Stimulated activated CD4-positive, alpha-beta T cell treated with anti-CD3 and anti-CD28 coated beads, Interleukin-12 subunit alpha, Interleukin-12 subunit beta, amount 100 ng/mL, for 24 hours (primary cell): ENCODE results near the gene KIFAP3.
"Not testable (repeated sequence)": the region's sequence is repeated elsewhere in the genome, so short reads cannot be mapped to it uniquely, and the experiment has no call there.

Source experiments
- DNase-seq, 2 experiments: peaks; one replicate each; pipeline ENCODE4 v3.0.0-alpha.2; 2020; ENCODE audit warnings: low read depth in 2 of 2

Gene KIFAP3

DNA sequence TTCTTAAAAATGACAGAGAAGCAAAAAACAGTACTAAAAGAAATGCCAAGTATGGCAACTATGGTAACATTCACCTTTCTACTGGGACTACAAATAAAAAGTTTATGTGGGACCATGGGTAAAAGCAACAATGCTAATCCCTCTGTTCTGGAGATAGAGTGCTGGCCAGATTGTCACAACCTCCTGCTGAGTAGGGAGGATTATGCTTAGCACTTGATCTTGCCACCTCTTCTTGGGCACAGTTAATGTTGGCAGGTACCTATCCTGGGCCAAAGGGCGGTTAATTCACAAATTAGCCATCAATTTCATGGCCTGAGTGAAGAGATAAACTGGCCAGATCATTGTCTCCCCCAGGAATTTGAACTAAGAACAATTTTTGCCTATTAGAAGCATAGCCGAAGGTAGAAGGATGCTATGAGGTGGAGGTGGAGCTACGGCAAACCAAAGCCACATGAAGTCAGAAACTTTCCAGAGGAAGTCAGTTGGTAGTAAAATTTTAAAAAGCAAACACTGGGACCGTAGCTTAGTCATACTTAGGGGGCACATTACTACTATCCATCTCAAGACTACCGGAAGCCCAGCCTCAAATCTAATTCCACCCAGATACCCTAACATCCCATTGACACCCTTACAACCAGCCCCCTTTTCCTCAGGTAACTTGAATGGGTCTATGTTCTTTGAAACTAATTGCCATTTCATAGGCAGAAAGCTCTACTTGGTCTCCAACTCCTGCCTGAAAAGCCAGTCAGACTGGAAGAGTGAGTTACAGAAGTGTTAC lies 183.5 kb downstream of the KIFAP3 start:
- peak; percentile 9 to 16 for DNase-seq

DNA sequence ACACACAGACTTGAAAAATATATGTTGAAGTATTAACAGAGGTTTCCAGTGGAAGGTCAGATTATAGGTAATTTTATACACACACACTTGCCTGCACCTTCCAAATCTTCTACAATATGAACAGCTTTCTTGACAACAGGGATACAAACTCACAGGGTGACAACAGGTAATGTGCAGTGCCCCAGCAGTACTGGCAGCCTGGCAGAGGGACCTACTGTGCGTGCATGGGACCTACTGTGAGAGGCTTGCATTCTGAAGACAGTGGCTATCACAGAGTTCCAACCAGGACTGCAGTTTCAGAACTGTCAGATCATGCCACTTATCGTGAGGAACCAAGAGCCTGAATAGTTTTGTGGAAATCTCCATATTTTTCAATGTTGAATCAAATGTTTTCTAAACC lies 184.6 kb downstream of the KIFAP3 start:
- no peak for DNase-seq

- DNase-seq, result no peak
These were observed 187.6 kb downstream of the KIFAP3 start for GRCh38 chr1:169886931-169887330.

DNA sequence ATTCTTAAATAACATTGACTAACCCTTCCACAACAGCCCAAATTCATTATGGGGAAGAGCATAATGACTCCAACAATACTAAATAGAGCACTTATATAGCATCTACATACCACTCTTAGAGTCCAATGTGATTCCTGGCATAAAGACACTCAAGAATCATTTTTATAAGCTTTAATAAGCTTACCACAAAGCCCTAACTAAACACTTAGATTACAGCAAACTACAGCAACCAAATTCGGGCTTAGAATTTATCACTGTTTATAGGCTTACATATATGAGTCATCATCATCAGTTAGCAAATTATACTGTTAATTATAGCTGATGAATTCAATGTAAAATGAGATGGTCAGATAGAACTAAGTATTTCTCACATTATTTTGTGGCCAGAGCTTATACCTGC lies 188.1 kb downstream of the KIFAP3 start:
- DNase-seq, result no peak

DNA sequence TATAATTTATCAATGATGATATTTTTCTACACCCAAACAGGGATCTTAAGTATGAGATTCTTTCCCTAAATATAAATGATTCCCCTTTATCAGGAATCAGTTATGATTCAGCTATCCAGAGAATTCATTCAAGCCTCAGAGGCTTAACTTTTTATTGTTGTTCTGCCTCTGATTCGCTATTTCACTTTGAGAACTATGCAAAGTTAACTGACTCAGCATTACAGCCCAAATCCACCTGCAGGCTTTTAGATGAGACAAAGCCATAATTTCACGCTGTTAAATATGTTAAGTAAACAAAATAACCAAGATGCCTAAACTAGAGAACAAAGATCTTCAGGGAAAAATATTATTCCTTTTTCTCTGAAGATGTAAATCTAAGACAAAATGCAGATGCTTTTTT lies 189.3 kb downstream of the KIFAP3 start:
- no peak for DNase-seq

DNA sequence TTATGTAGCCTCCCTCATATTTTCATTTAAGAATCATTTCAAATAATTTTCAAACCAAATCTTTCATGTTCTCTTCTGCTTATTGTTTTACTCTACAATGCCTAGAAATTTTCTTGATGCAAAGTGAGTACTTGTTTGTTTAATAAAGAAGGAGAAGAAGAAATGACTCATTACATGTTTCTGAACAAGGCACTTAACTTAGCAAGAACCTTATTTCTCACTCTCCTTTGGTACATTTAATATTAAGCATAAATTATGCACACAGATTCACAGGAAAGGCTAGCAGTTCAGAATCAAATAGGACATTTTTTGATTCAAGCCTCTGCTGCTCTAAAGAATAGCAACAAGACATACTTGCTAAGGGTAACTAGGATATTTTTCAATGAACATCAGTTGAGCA lies 189.9 kb downstream of the KIFAP3 start:
- no peak for DNase-seq

DNA sequence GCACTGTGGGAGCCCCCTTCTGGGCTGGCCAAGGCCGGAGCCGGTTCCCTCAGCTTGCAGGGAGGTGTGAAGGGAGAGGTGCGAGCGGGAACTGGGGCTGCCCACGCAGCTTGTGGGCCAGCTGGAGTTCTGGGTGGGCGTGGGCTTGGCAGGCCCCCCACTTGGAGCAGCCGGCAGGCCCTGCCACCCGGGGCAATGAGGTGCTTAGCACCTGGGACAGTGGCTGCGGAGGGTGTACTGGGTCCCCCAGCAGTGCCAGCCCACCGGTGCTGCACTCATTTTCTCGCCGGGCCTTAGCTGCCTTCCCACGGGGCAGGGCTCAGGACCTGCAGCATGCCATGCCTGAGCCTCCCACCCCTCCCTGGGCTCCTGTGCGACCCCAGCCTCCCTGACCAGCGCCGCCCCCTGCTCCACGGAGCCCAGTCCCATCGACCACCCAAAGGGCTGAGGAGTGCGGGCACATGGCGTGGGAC lies 192.4 kb downstream of the KIFAP3 start:
- no peak for DNase-seq

DNA sequence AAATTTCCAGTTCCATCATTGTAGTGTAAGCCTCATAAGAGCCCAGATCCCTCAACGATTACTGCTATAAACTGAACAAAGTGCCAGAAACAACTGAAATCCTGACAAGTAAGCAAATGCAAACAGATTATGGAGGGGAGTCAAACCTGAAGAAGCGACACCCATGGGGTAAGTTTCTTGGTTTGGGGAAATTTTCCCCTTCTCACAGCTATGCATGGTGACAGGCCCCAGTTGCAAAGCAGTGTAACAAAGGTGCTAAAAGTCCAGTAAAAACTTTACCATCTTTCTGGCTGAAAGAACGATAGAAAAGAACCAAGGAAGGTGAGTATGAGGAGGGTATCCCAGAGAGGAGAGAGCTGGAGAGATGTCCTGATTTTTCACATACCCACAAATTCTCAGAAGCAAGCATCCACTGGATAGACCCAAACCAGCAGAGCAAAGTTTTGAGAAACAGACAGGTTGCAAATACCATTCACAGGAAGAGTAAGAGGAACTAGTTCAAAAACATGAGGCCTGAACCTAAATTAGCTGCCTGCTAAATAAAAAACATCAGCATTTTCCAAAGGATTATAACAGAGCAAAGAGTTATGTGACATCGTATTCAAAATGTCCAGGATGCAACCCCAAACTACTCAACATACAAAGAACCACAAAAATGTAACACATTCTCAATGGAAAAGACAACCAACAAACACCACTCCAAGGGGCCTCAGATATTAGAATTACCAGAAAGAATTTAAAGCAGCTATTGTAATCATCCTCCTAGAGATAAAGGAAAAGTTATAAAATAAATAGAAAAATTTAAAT lies 195.3 kb downstream of the KIFAP3 start:
- DNase-seq, result no peak

DNA sequence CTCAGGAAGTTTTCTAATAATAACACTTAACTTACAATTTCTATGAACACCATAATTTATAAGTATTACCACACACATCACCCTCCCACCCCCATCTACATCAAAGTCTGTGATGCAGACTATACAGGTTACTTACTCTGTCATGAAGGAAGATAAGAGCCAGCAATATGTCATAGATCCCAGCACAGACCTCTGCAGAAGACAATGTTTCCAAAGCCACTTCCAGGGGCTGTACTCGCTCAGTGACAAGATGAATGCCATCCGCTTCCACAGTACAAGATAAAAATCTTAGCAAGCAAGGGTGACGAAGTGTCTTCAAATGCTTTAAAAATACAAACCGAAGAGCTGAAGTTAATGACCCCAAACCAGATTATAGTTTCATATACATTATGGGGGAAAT lies 196.0 kb downstream of the KIFAP3 start:
- no peak for DNase-seq

GRCh38 chr1:169877800-169878491 lies 196.5 kb downstream of the KIFAP3 start:
- no peak for DNase-seq

GRCh38 chr1:169874229-169874628 lies 200.3 kb downstream of the KIFAP3 start:
- DNase-seq, result no peak

GRCh38 chr1:169873582-169874199 lies 200.8 kb downstream of the KIFAP3 start:
- no peak for DNase-seq

- no peak for DNase-seq
These were observed 201.6 kb downstream of the KIFAP3 start for GRCh38 chr1:169872906-169873305.

- DNase-seq, result not testable (repeated sequence)
These were observed 202.5 kb downstream of the KIFAP3 start for GRCh38 chr1:169871988-169872387.
